ENCODE data around the gene AAMP.

The AAMP gene

DNA sequence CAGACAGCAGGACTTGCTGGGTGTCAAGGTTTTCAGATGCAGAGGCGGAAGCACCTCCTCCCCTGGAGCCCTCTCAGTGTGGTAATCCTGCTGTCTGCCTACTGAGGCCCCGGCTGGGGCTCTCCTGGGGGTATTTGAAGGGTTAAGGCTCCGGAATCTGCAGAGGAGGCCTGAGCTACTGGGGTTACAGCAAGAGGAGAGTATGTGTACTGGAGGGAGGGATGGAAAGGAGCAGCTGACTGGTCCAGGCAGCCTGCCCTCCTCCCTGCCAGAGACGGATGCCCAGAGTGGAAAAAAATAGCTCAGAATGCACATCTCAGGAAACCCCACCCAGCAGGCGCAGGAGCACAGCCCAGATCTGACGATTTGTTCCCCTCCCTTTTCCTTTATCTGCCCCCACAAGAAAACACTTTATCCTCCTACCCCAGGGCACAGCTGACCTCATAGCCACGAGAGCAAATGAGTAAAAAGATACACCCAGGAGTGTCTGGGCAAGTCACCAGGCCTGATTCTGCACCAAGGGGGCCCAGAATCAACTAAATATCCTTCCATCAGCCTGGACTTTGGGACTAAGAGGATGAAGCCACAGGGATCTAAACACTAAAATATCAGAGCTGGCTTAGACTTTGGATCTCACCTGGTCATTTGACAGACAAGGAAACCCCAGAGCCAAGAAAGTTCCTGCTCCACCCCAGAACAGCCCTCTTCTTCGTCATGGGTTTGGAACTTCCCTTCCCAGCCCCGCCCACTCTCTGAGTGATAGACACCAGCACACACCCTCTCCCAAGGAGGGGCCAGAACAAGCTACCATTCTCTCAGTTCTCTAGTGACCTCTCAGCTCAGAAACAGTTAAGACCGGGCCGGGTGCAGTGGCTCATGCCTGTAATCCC, 16.9 kb upstream of the AAMP start:
- H3K36me3 Mint-ChIP-seq (ENCODE audit: low read depth): peaks cover 48% of the 10 kb centered on the region
- H3K27ac Mint-ChIP-seq: peak overlapping the region; percentile 99
- peaks cover 84% of the 10 kb centered on the region for H3K4me1 Mint-ChIP-seq (ENCODE audit: low read depth)

DNA sequence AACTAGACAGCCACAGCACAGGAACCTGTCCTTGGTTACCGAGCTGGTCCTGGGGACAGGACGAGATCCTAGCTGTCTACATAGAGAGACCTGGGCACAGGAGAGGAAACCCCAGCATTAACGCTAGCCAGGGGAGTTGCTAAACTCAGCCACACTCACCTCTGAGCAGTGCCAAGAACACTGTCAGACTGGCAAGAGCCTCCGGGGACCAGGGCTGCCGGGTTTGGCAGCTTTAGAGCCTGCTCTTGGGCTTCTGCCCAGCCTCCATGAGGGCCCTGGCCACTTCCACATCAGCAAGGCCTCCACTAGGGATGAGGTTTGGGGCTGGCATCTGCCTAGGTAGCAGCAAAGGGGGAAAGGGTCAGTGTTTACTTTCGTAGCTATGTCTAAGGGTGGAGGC, 15.7 kb upstream of the AAMP start:
- Mint-ChIP-seq H3K36me3 (ENCODE audit: low read depth) (peaks cover 49% of the 10 kb centered on the region), H3K9me3 (no peaks in the 10 kb centered on the region), H3K4me1 (ENCODE audit: low read depth) (peaks cover 76% of the 10 kb centered on the region), H3K27me3 (no peaks in the 10 kb centered on the region), H3K27ac (peak overlapping the region; percentile 99), H3K4me3 (peak overlapping the region; percentile 82)
- DNase-seq: no peak

More for the DNA sequence above, 16.9 kb upstream of the AAMP start:
- peak; percentile 81 for DNase-seq
- peak overlapping the region; percentile 82 for H3K4me3 Mint-ChIP-seq
- H3K27me3 Mint-ChIP-seq: no peaks in the 10 kb centered on the region
- H3K9me3 Mint-ChIP-seq: no peaks in the 10 kb centered on the region

- peak overlapping the region; percentile 82 for H3K4me3 Mint-ChIP-seq
- peak overlapping the region; percentile 99 for H3K27ac Mint-ChIP-seq
- peaks cover 58% of the 10 kb centered on the region for H3K36me3 Mint-ChIP-seq (ENCODE audit: low read depth)
- H3K9me3 Mint-ChIP-seq: no peaks in the 10 kb centered on the region
- H3K27me3 Mint-ChIP-seq: no peaks in the 10 kb centered on the region
- DNase-seq: peak; percentile 72
- peaks cover 65% of the 10 kb centered on the region for H3K4me1 Mint-ChIP-seq (ENCODE audit: low read depth)
Measured at GRCh38 chr2:218284106-218284811, 14.3 kb upstream of the AAMP start.

GRCh38 chr2:218282173-218282991, 12.4 kb upstream of the AAMP start:
- no peak overlapping the region for H3K4me3 Mint-ChIP-seq
- peaks cover 50% of the 10 kb centered on the region for H3K4me1 Mint-ChIP-seq (ENCODE audit: low read depth)
- peak overlapping the region; percentile 99 for H3K27ac Mint-ChIP-seq
- DNase-seq: no peak
- H3K36me3 Mint-ChIP-seq (ENCODE audit: low read depth): peaks cover 70% of the 10 kb centered on the region
- H3K27me3 Mint-ChIP-seq: no peaks in the 10 kb centered on the region
- no peaks in the 10 kb centered on the region for H3K9me3 Mint-ChIP-seq

GRCh38 chr2:218281449-218281848, 11.5 kb upstream of the AAMP start:
- Mint-ChIP-seq H3K36me3 (ENCODE audit: low read depth) (peaks cover 77% of the 10 kb centered on the region), H3K9me3 (no peaks in the 10 kb centered on the region), H3K4me1 (ENCODE audit: low read depth) (peaks cover 40% of the 10 kb centered on the region), H3K27ac (peak overlapping the region; percentile 78), H3K4me3 (no peak overlapping the region), H3K27me3 (no peaks in the 10 kb centered on the region)
- no peak for DNase-seq

- no peak for DNase-seq
- no peak overlapping the region for H3K4me3 Mint-ChIP-seq
- H3K4me1 Mint-ChIP-seq (ENCODE audit: low read depth): peaks cover 29% of the 10 kb centered on the region
- peak overlapping the region; percentile 69 for H3K27ac Mint-ChIP-seq
- H3K36me3 Mint-ChIP-seq (ENCODE audit: low read depth): peaks cover 82% of the 10 kb centered on the region
- no peaks in the 10 kb centered on the region for H3K27me3 Mint-ChIP-seq
- no peaks in the 10 kb centered on the region for H3K9me3 Mint-ChIP-seq
Measured at GRCh38 chr2:218280260-218280870, 10.4 kb upstream of the AAMP start.

- no peaks in the 10 kb centered on the region for H3K9me3 Mint-ChIP-seq
- peaks cover 88% of the 10 kb centered on the region for H3K36me3 Mint-ChIP-seq (ENCODE audit: low read depth)
- no peak overlapping the region for H3K4me3 Mint-ChIP-seq
- no peaks in the 10 kb centered on the region for H3K27me3 Mint-ChIP-seq
- peaks cover 13% of the 10 kb centered on the region for H3K4me1 Mint-ChIP-seq (ENCODE audit: low read depth)
- peak overlapping the region; percentile 79 for H3K27ac Mint-ChIP-seq
- DNase-seq: no peak
Measured at GRCh38 chr2:218278531-218279360, 8.8 kb upstream of the AAMP start.

GRCh38 chr2:218277921-218278320, 8.0 kb upstream of the AAMP start:
- no peak for DNase-seq
- Mint-ChIP-seq H3K36me3 (ENCODE audit: low read depth) (peaks cover 89% of the 10 kb centered on the region), H3K4me1 (ENCODE audit: low read depth) (peaks cover 9% of the 10 kb centered on the region), H3K4me3 (no peak overlapping the region), H3K9me3 (no peaks in the 10 kb centered on the region), H3K27me3 (no peaks in the 10 kb centered on the region), H3K27ac (peak overlapping the region; percentile 79)

GRCh38 chr2:218276986-218277755, 7.2 kb upstream of the AAMP start:
- peaks cover 93% of the 10 kb centered on the region for H3K36me3 Mint-ChIP-seq (ENCODE audit: low read depth)

DNA sequence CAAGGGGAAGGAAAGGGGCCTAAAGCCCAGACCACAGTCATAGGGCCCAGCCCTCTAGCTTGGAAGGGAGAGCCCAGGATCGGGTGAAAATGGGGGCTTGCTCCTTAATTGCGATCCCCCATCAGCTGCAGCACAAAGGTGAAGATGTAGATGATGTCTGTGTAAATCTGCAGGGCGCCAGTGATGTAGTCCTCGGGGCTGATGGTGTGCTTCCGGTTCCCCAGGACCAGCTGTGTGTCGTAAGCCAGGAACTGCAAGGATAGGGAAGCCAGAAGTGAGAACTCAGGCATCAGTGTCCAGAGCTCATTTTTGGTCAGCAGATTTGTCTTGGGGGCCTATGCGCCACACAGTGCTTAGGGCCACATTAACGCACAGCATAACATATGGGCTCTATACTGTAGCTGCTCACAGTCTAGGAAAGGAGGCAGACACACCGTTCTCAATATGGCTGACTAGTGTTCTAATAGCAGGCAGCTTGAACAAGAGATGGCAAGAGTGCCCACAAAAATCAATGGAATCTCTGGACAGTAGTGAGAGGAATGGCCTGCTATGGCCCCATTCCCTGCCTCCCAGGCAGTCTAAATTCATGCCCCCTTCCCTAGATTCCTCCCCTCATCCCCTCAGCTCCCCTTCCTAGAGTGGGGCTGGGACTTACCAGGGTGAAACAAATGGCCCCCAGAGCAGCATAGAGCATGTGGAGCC, 5.6 kb upstream of the AAMP start:
- H3K4me1 Mint-ChIP-seq (ENCODE audit: low read depth): peaks cover 25% of the 10 kb centered on the region
- no peak for DNase-seq

More at GRCh38 chr2:218276986-218277755, 7.2 kb upstream of the AAMP start:
- DNase-seq: no peak
- Mint-ChIP-seq H3K4me1 (ENCODE audit: low read depth) (peaks cover 13% of the 10 kb centered on the region), H3K4me3 (no peak overlapping the region), H3K9me3 (no peaks in the 10 kb centered on the region), H3K27ac (peak overlapping the region; percentile 67), H3K27me3 (no peaks in the 10 kb centered on the region)

DNA sequence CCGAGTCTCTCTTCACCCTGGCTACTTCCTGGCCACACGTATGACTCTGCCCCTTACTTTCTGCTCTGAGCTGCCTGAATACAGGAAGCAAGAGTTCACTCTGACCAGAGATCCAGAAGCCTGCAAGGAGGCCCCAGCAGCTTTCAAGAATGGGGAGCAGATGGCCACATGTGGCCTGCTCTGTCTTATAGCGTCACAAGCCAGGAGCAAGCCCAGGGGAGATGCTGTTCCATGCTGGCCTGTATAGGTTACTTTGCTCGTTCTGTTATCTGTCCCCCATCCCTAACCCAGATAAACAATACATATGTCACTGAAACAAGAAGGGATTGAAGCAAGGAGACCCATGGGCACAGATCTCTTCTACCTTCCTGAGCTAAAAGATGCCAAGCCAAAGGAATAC, 4.6 kb upstream of the AAMP start:
- H3K4me1 Mint-ChIP-seq (ENCODE audit: low read depth): peaks cover 25% of the 10 kb centered on the region
- peak overlapping the region; percentile 71 for H3K27ac Mint-ChIP-seq
- H3K4me3 Mint-ChIP-seq: no peak overlapping the region
- no peaks in the 10 kb centered on the region for H3K27me3 Mint-ChIP-seq
- no peaks in the 10 kb centered on the region for H3K9me3 Mint-ChIP-seq
- peaks cover 88% of the 10 kb centered on the region for H3K36me3 Mint-ChIP-seq (ENCODE audit: low read depth)
- DNase-seq: no peak

More for the DNA sequence above, 5.6 kb upstream of the AAMP start:
- H3K27ac Mint-ChIP-seq: peak overlapping the region; percentile 71
- H3K36me3 Mint-ChIP-seq (ENCODE audit: low read depth): peaks cover 91% of the 10 kb centered on the region
- no peaks in the 10 kb centered on the region for H3K27me3 Mint-ChIP-seq
- H3K4me3 Mint-ChIP-seq: no peak overlapping the region
- H3K9me3 Mint-ChIP-seq: no peaks in the 10 kb centered on the region

DNA sequence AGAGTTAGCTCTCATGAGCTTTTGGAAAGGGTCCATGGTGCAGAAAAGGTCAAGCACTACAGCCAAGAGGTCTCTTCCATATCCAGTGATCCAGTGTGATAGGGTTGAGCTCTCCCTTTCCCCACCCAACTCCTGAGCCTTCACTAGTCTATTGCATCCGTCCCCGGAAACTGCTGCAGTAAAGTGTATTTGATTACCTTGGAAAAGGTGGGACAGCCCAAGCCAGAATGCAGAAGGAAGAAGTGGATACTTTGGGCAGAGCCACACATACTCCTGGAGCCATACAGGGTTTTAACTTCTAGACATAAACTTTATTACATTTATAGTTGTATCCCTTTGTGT, 3.9 kb upstream of the AAMP start:
- Mint-ChIP-seq H3K27me3 (no peaks in the 10 kb centered on the region), H3K4me1 (ENCODE audit: low read depth) (peaks cover 29% of the 10 kb centered on the region), H3K27ac (peak overlapping the region; percentile 76), H3K9me3 (no peaks in the 10 kb centered on the region), H3K4me3 (no peak overlapping the region), H3K36me3 (ENCODE audit: low read depth) (peaks cover 88% of the 10 kb centered on the region)
- no peak for DNase-seq
